ENCODE results near the gene BDNF.
"Not testable (repeated sequence)": the region's sequence is repeated elsewhere in the genome, so short reads cannot be mapped to it uniquely, and the experiment has no call there.

BDNF gene

DNA sequence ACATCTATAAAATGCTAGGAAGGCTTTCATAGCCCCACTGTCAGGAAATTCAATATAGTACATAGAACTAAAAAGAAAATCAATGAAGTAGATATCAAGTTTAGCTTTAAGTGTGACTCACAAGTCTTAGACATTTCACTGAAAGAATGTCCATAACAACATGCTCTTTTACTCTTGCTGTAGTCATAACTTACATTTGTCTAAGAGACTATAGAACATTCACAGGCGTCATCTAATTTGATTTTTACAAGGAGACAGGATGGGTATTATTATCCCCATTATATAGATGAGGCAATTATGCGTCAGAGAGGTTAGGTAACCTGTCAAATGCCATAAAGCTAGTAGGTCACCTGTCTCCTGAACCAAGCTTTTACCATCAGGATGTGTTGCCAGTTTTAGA lies 36.9 kb downstream of the BDNF start:
- no peak for DNase-seq

DNA sequence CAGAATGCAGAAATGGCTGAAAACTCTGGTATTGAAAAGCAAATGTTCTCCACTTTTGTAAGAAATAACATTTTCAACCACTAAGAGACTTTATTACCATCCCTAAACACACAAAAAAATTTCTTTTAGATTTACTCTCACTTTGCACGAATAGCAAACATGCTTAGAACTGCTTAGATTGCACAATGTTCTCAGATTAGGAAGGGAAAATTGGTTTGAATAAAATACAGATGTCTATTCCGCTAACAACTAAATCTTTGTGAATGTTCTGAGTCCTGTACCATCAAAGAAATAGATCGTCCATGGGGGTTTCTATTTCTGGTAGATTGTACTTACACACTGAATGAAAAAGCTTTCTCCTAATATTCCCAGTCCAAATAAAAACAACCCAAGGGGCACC lies 40.1 kb downstream of the BDNF start:
- DNase-seq = no peak

DNA sequence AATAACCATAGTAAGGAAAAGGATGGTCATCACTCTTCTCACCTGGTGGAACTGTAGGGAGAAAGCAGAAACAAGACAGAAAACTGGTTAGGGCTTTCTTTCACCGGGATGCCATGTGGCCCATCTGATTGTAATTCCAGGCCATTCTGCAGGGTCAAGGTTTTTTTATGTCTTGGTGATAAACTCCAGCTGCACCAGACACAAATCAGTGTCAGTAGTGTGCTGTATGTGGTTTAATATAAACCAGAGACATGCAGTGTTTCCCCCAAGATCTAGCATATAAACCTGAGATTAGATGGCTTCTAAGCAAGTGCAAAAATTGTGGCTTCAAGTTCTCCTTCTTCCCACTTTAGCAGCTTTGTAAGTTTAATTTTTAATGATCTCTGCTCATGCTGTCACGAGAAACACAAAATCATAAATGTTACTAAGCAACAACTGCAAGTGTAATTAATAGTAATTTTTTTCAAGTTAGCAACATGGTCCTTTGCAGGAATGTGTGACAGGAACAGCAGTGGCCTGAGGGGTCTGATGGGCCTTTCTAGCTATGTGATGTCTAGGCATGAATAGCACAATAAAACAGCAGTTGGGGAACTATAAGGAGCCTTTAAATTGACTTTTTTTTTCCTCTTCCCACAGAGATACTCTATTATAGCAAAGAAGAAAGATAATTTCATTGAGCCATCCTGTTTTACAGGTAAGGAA lies 41.6 kb downstream of the BDNF start:
- DNase-seq = no peak

DNA sequence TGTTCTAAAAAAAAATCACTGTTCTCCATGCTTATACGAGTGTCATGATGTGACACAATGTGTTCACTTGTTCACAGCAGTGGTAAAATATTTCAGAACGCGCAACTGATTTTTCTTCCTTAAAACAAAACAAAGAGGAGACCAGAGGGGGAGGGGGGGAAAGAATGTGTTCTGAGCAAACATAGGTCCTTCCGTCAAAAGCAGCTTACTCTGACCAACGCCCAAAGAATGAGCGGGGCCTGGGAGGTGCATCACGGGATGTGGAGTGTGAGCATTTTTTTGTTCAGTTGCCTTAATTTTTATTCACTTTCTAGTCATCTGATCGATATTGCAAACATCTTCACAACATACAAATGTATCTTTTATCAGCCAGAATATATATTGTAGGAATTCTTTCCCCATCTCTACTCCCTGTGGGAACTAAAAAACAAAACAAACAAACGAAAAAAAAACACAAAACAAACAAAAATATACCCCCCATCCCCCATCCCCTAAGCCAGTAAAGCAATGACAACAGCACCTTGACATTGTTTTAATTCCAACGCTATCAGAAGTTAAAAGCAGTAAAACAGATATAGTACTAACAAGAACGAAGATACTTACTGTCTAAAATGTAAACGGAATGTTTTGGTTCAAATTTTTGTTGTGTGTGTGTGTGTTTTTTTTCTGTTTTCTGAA lies 43.3 kb downstream of the BDNF start:
- no peak for DNase-seq

DNA sequence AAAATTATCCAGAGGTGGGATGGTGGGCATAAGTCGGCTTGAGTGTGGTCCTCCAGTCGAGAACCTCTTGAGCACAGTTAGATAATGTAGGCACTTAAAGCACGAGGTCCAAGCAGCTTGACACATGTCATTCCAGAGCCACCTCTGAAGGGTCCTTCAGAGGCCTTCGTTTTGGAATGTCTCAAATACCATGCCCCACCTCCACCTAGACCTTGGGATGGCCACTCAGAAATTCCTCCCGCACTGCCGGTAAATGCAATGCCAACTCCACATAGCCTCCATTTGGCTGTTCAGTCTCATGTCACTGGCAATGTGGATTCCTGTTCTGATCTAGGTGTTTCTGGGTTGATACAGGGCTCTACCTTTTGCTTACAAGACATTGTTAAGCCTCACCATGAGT lies 43.9 kb downstream of the BDNF start:
- DNase-seq = no peak

DNA sequence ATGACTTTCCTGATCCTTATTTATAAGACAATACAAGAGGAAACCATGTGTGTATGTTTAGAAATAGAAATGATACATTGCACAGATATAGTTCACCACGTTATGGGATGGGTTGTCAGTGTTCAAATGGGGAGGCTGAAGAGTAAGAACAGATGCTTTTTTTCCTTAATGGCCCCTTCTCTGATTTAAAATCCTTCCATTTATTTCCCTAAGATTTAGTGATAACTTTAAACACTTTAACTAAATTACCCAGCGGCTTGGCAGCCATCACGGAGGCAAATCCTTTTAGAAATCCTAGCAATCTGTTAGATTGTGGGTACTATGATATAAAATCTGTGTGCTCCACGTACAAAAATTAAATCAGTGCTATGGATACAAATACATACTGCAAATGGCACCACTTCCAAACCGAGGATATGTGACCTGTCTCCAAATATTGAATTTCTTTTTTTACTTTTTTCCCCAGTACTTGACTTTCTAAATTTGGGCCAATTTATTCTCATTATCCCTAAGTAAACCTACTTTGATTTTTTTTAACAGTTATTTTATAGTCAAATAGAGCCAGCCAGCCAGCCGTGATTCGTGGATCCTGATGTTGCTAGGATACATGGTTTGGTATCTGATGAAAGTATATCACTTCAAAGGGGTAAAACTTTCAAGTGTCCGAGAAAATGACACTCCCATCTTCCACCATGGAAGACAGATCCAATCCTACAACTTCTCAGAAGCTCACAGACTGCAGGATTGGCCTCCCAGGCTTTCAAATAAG lies 46.1 kb downstream of the BDNF start:
- DNase-seq = no peak

DNA sequence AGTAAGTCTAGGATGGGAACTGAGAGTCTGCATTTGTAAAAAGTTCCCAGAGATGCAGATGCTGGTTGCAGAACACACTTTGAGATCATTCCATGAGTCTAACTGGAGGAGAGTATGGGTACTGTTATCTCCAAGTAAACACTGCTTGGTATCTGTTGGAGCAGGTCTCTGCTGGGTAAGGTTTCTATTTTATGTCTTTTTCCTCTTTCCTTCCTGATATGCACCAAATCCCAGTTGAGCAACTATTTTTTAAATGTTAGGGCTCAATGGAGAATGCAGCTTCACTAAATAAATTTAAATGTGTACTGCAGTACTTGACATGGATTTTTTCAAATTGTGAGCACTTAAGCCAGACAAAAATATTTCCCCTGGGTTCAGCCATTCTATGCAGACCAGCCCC lies 48.5 kb downstream of the BDNF start:
- no peak for DNase-seq

DNA sequence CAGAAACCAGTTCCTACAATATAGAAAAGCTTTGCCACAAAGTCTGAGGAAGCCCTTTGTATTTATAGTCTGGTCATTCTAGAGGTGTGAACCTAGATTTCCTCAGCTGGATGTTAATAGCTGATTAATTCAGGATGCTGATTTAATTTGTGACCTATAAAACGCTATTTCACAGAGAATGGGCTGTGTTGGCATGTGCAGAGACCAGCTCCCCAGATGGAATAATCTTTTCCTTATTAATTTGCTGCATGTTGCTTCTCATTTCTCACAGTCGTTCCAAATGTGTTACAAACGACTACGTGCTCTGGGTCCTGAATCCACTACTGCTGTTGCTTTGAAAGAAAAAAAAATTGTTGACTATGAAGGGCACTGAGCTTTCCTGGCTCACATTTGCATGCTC lies 49.3 kb downstream of the BDNF start:
- no peak for DNase-seq

DNA sequence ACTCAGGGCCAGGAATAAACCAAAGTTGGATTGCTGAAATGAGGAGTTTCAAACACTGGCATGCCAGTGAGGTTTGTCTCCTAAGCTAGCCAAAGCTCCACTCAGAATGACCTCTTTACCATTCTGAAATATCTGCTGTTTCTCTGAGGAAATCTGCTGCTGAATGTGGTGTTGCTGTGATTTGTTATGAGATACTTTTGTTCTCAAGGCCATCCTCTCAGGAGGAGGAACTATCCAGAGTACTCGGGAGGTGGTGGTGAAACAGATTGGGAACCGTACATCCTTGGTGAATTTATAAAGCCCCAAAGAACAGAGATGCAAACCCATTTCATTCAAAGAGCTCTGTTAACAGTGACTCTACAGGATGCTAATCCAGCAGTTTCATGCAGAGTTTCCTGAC lies 50.5 kb downstream of the BDNF start:
- DNase-seq = no peak

DNA sequence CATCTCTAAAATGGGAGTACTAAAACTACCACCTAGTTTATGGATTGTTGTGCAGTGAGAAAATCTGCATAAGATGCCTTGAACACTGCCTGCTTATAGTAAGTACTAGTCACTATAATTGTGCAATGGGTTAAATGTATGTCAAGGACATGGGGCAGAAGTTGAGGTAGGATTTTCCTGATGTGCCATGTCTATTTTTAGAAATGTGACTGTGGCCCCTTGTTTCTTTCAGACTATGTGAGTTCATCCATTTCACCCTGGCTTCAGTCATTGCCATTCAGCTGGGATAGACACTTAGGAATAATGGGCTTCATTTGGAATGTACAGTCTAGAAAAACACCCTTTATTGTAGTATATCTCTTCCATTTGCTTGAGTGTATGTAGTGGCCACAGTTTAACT lies 51.4 kb downstream of the BDNF start:
- no peak for DNase-seq

DNA sequence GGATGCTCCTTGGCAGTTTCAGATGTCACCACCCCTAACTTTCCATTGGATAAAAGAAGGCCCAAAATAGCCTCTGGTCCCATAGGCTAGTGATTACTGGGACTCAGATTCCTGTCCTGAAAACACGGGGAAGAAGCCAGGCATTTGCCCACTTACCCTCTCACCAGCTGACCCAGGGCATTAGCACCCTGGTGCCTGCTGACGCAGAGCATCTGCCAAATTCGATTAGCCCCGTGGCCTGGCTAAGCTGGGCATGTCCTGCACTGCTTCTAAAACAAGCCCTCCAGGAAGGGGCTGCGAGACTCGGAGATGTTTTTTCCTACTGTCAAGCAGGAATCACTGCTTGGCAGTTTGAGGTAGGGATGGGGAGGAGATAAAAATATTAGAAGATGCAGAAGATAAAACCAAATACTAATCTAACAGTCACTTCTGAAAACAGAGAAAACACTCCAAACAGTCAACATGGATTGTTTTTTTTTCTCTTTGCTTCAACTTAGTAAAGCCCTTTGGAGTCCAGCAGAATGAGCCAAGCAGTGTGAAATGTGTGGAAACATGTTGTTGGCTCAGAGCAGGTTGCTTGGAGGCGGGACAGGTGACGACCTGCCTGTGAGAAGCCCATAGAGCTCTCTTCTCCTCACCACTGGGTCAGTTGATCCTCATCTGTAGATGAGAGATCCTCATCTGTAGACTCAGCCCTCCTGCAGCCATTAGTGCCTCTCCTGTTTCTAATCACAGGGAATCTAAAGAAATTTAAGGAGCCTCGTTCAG lies 54.0 kb downstream of the BDNF start:
- DNase-seq = no peak

DNA sequence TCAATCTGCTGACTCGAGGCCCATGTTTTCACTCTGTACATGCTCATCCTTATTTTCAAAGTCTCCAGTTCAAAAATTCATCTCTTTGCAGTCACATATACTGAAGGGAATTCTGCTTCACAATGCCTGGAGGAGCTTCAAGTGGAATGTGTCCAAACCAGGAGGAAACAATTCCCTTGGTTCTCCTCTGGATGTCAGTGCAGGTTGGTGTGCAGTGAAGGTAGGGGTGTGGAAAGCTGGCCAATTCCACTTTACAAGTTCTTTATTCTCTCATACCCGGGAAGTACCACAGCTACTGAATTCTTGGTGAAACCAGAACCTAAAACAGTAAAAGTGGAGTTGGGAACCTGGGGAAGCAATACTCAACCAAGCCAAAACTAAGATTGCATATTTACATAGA lies 57.3 kb downstream of the BDNF start:
- DNase-seq = no peak

DNA sequence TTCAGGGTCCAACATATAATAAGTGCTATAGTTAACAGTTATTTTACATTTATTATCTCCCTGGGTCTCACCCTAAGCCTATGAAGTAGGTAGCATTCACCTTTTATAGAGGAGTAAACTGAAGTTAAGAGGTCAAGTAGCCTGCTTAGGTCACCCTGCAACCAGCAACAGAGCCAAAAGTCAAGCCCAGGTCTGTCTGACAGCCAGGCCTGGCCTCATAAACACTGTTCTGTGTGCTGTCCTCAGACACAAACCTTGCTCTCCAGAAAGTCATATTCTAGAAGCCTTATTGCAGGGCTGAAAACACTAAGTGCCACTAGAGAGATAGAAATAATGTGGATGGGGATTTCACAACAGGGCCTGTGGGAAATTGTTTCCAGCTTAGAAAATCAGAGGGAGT lies 59.3 kb downstream of the BDNF start:
- DNase-seq = no peak

DNA sequence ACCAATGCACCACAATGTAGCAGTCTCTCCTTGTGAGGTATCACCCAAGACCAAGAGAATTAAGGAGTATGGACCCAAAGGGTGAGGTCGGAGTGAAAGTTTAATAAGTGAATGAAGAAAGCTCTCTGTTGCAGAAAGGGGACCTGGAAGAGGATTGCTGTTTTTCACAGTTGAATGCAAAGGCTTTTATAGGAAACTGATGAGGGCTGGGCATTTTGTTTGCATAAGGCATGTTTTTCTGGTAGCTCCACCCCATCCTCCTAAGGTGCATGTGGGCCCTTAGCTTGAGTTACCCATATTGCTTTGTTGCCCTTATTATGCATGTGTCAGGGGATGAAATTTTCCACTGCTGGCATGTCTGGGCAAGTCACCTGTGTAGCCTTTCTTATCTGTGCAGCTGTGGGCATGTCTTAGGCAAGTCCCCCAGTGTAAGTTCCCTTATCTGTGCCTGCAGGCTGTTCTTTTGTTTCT lies 64.7 kb downstream of the BDNF start:
- DNase-seq = no peak

DNA sequence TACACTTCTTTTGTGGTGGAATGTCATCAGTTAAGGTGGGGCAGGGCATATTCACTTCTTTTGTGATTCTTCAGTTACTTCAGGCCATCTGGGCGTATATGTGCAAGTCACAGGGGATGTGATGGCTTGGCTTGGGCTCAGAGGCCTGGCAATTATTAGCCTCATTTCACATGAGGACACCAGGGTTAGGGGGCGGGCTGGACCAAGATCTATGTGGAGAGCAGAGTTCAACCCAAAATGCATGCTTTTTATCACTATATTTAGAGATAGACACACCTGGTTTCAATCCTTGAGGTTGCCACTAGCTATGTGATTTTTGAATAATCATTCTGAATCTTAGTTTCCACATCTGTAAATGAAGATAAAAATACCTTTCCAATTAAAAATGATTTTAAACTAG lies 65.5 kb downstream of the BDNF start:
- DNase-seq = not testable (repeated sequence)

DNA sequence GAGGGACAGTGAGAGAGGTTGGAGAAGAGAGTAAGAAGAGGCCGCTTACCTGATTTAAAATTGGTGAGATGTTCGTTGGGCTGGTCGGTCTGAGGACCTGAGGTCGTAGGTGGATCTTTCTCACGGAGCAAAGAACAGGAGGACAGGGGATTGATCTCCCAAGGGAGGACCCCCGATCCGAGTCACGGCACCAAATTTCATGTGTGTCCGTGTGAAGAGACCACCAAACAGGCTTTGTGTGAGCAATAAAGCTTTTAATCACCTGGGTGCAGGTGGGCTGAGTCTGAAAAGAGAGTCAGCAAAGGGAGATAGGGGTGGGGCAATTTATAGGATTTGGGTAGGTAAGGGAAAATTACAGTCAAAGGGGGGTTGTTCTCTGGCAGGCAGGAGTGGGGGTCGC lies 66.0 kb downstream of the BDNF start:
- DNase-seq = not testable (repeated sequence)

DNA sequence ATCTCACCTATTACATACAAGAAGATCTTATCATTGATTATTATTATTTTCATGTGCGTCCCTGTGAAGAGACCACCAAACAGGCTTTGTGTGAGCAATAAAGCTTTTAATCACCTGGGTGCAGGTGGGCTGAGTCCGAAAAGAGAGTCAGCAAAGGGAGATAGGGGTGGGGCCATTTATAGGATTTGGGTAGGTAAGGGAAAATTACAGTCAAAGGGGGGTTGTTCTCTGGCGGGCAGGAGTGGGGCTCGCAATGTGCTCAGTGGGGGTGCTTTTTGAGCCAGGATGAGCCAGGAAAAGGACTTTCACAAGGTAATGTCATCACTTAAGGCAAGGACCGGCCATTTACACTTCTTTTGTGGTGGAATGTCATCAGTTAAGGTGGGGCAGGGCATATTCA lies 71.2 kb downstream of the BDNF start:
- not testable (repeated sequence) for DNase-seq

DNA sequence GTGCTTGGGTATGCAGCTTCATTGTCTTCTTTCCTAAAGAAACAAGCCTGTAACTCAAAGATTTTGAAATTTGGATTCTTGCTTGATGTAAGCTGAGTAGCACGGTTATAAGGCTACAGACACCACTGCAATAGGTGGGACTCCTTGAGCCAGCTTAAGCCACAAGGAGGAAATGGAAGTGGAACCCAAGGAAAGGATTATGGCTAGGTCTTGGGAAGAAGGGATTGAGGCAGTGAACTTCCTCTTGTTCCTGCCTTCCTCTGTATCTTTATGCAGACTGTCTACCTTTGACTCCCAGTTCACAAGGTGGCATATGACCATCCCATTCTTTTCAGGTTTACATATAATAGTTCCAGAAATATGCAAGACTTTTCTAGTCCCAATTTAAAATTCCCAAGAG lies 72.3 kb downstream of the BDNF start:
- no peak for DNase-seq

DNA sequence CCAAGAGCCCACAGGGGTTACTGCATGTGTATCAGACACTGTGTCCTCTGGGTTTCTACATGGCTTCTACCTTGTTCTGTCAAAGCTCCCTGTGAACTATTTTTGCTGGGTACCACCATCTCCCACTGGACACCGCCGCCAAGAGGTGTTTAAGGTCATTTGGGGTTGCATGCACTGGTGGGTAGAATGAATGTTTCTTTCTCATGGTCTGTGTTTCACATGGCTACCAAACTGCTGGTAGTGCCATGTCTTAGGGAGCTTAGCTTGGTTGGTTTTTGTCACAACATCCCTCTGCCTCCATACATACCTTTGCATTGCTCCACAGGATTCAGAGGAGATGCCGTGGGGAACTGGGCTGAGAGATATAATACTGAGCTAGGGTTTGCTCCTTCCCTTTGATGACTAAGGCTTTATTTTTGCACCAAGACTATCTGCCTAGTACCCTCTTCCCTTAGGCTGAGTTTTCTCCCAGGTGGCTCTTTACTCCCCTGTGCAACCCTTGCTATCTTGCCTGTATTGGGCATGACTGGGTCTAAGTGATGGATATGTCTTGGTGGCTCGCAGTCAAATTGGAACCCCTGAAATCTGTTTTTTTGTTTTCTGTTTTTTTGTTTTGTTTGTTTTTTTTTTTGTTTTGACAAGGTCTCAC lies 73.2 kb downstream of the BDNF start:
- no peak for DNase-seq

DNA sequence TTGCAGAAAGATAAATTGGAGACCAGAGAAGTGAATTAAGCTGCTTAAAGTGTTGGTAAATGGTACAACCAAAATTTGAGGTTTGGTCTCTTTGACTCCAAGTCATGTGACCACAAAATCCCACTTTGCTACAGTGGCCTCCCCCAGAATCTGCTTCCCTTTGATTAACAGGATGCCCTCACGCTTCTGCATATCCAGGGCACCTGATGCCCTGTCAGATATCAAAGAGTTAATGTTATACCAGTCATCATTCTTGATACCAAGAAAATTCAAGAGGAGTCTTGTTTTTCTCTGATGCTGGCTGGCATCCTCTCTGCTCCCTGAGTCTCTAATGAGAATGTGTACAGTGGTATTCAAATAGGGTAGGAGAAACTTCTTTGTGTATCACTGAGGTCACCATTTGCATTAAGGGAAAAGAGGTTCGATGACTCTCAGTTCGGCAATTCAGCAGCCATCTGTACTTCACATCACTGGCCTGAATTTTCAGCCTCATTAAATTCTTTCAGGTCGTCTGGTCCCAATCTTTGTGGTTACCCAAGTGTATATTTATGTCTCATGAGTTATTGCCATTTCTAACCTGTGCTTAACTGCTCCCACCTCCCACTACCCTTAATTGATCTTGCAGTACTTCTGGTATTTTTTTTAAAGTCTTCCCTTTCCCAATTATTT lies 73.9 kb downstream of the BDNF start:
- no peak for DNase-seq

DNA sequence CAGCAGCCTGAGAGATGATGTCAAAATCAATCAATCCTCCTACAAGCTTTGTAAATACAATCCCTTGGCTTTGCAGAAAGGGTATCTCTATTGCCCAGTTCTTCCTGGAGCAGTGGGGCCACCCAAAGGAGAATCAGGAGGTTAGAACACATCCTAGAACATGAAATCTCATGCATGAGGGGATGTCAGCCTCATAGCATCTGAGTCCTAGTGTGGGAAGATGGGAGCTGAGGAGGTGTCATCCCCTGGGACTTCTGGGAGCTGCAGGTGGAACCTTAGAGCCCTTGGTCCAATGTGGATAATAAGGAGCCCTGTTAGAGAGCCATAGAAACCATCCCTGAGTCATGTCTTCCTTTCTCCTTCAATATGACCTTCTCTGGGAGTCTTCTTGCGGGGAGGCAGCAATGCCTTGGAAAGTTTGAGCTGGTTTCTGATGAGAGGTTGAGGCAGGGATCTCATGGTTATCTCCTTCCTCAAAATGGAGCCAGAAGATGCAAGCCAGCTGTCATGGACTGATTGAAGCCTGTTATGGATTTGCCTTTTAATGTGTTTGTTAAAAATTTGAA lies 74.8 kb downstream of the BDNF start:
- no peak for DNase-seq

All from NCI-H2081 (cell line).